Upper lobe of right lung (tissue), 1 donor: Measurements from ENCODE around the gene STK11. TPM values are rescaled to one million over a fixed set of nuclear protein-coding genes. Genes with fewer than 3 reads are reported as not detected.

Experiments
- ATAC-seq: fragments of 200-7000 bp; cut with Tn5 transposase; one replicate; pipeline ENCODE4 v1.9.1; 2020; ENCODE audit warnings: mild to moderate bottlenecking, moderate library complexity
- DNase-seq: peaks from one replicate; pipeline ENCODE4 v3.0.0-alpha.2; 2020
- H3K27ac ChIP-seq: fragments of 200-600 bp; one replicate; pipeline ENCODE4 v1.8.0; 2022
- H3K27me3 ChIP-seq: fragments of 200-600 bp; one replicate; pipeline ENCODE4 v1.8.0; 2022; ENCODE audit warnings: mild to moderate bottlenecking
- H3K36me3 ChIP-seq: fragments of 200-600 bp; one replicate; pipeline ENCODE4 v1.8.0; 2022
- H3K4me1 ChIP-seq: fragments of 200-600 bp; one replicate; pipeline ENCODE4 v1.8.0; 2022
- H3K4me3 ChIP-seq: fragments of 200-600 bp; one replicate; pipeline ENCODE4 v1.8.0; 2022; ENCODE audit warnings: mild to moderate bottlenecking
- H3K9me3 ChIP-seq: fragments of 200-600 bp; one replicate; pipeline ENCODE4 v1.8.0; 2022
- CTCF ChIP-seq: fragments of 200-600 bp; IDR thresholded peaks from one replicate; pipeline ENCODE4 v1.8.0; 2022; ENCODE audit warnings: antibody characterized with exemption
- intact Hi-C: fragments of 100-400 bp; cut with DNase I; formaldehyde crosslinking; loops from one replicate; pipeline ENCODE4 v1.11.0; 2022
- total RNA-seq: library from RNA; stranded (reverse); fragmentation: NEBNext Ultra II Directional; extraction: Animal tissue kit (Norgen Biotek cat#: 25700); gene quantifications from one replicate; pipeline ENCODE4 v1.2.1, GENCODE V29; 2021
- donor health status: DM: no; HTN: yes; CAD: no; lungs with severe emphysema.

Gene STK11
- total RNA-seq, 1 donor from 2014 or later: 51.8 TPM

- ATAC-seq: no peak
- peak overlapping the region; percentile 69 for H3K4me3 ChIP-seq
- no peaks in the 10 kb centered on the region for H3K27me3 ChIP-seq
- H3K4me1 ChIP-seq: peaks cover 48% of the 10 kb centered on the region
- no peak for TF ChIP-seq CTCF
- peak overlapping the region; percentile 94 for H3K27ac ChIP-seq
- H3K9me3 ChIP-seq: no peaks in the 10 kb centered on the region
- intact Hi-C loops: no loop called here
- DNase-seq: no peak
- peaks cover 54% of the 10 kb centered on the region for H3K36me3 ChIP-seq
Measured at GRCh38 chr19:1275976-1276627, 70.5 kb downstream of the STK11 start.

GRCh38 chr19:1276628-1277022 is 71.0 kb downstream of the STK11 start:
- H3K27me3 ChIP-seq: no peaks in the 10 kb centered on the region
- H3K27ac ChIP-seq: no peak overlapping the region
- intact Hi-C loops: no loop called here
- peak overlapping the region; percentile 69 for H3K4me3 ChIP-seq
- peaks cover 43% of the 10 kb centered on the region for H3K4me1 ChIP-seq
- peaks cover 48% of the 10 kb centered on the region for H3K36me3 ChIP-seq
- no peaks in the 10 kb centered on the region for H3K9me3 ChIP-seq
- ATAC-seq (no peak), DNase-seq (no peak)
- no peak for TF ChIP-seq CTCF

- intact Hi-C loops: no loop called here
- Histone ChIP-seq H3K4me1 (peaks cover 38% of the 10 kb centered on the region), H3K4me3 (no peak overlapping the region), H3K36me3 (peaks cover 44% of the 10 kb centered on the region), H3K27me3 (no peaks in the 10 kb centered on the region), H3K27ac (no peak overlapping the region), H3K9me3 (no peaks in the 10 kb centered on the region)
- no peak for TF ChIP-seq CTCF
- DNase-seq (no peak), ATAC-seq (no peak)
Measured at GRCh38 chr19:1277061-1277460, 71.5 kb downstream of the STK11 start.

Other genes starting within 250 kb of the STK11 start
- gene WDR18, start 221.4 kb upstream of the STK11 start, total RNA-seq: 21.9 TPM
- gene GRIN3B, start 205.4 kb upstream of the STK11 start, total RNA-seq: not detected
- gene TMEM259, start 184.7 kb upstream of the STK11 start, total RNA-seq: 167 TPM
- gene RNU6-2, start 184.3 kb upstream of the STK11 start, total RNA-seq: not detected
- 220 TPM for gene CNN2, start 179.2 kb upstream of the STK11 start, total RNA-seq
- 51.0 TPM for gene ABCA7, start 165.7 kb upstream of the STK11 start, total RNA-seq
- gene ARHGAP45, start 138.6 kb upstream of the STK11 start, total RNA-seq: 98.2 TPM
- 155 TPM for gene POLR2E, start 110.4 kb upstream of the STK11 start, total RNA-seq
- 387 TPM for gene GPX4, start 101.8 kb upstream of the STK11 start, total RNA-seq
- gene SBNO2, start 31.5 kb upstream of the STK11 start, total RNA-seq: 125 TPM
- gene CBARP, start 32.2 kb downstream of the STK11 start, total RNA-seq: 1.0 TPM
- 126 TPM for gene ATP5F1D, start 36.0 kb downstream of the STK11 start, total RNA-seq
- gene MIDN, start 42.8 kb downstream of the STK11 start, total RNA-seq: 135 TPM
- gene CIRBP, start 63.6 kb downstream of the STK11 start, total RNA-seq: 322 TPM
- 41.4 TPM for gene FAM174C, start 69.8 kb downstream of the STK11 start, total RNA-seq
- not detected for gene EFNA2, start 80.1 kb downstream of the STK11 start, total RNA-seq
- gene NDUFS7, start 178.1 kb downstream of the STK11 start, total RNA-seq: 78.2 TPM
- 7.1 TPM for gene GAMT, start 195.8 kb downstream of the STK11 start, total RNA-seq
- 98.7 TPM for gene DAZAP1, start 201.8 kb downstream of the STK11 start, total RNA-seq
- gene RPS15, start 232.6 kb downstream of the STK11 start, total RNA-seq: 841 TPM
- 0.20 TPM for gene APC2, start 244.3 kb downstream of the STK11 start, total RNA-seq